Gastroesophageal sphincter (tissue), 4 donors: ENCODE measurements around the gene CUBN. TPM values are rescaled to one million over a fixed set of nuclear protein-coding genes. Genes with fewer than 3 reads are reported as not detected.

Experiments used
- ATAC-seq: fragments of 150-250 bp; one replicate; pipeline ENCODE4 v1.9.1; 2016; ENCODE audit warnings: mild to moderate bottlenecking, moderate library complexity
- H3K27ac ChIP-seq, 4 donors: fragments of 200-600 bp; sonication (generic) in 3 of 4; 1 replicate in 3 of 4; 2 replicates in 1 of 4; pipeline ENCODE4 v1.5.1; 2016 to 2019
- H3K27me3 ChIP-seq: fragments of 200-600 bp; sonication (generic); one replicate; pipeline ENCODE4 v1.5.1; 2019
- H3K36me3 ChIP-seq, 2 donors: fragments of 200-600 bp; sonication (generic); one replicate each; pipeline ENCODE4 v1.5.1; 2019; ENCODE audit warnings: control low read depth in 1 of 2
- H3K4me1 ChIP-seq, 3 donors: fragments of 200-600 bp; sonication (generic); 1 replicate in 2 of 3; 2 replicates in 1 of 3; pipeline ENCODE4 v1.5.1; 2016 to 2019; ENCODE audit warnings: control low read depth in 2 of 3
- H3K4me3 ChIP-seq, 2 donors: fragments of 200-600 bp; sonication (generic); one replicate each; pipeline ENCODE4 v1.5.1; 2019; ENCODE audit warnings: mild to moderate bottlenecking in 1 of 2, moderate library complexity in 1 of 2
- H3K9me3 ChIP-seq, 3 donors: fragments of 200-600 bp; sonication (generic); one replicate each; pipeline ENCODE4 v1.5.1; 2017 to 2019; ENCODE audit warnings: control low read depth in 2 of 3
- EP300 ChIP-seq: sonication (generic); formaldehyde crosslinking; IDR thresholded peaks from one replicate; pipeline ENCODE4 v1.6.1; 2017; ENCODE audit warnings: antibody characterized with exemption, mild to moderate bottlenecking
- POLR2A ChIP-seq, 2 donors: fragments of 450-650 bp; IDR thresholded peaks; one replicate each; pipeline ENCODE4 v1.6.1; 2017; ENCODE audit warnings: antibody characterized with exemption in 2 of 2, mild to moderate bottlenecking in 2 of 2, moderate library complexity in 1 of 2
- POLR2AphosphoS5 ChIP-seq: sonication (generic); formaldehyde crosslinking; IDR thresholded peaks from one replicate; pipeline ENCODE4 v1.6.1; 2017; ENCODE audit warnings: antibody characterized with exemption
- WGBS, 2 donors: methylation state at CpG; one replicate each; pipeline ENCODE4 v1.1.5; 2018; ENCODE audit warnings: low coverage in 1 of 2; 5-methylcytosine and 5-hydroxymethylcytosine counted together
- total RNA-seq, 4 donors: library from RNA; depleted of rRNA; stranded (reverse); fragments of >200 nt; gene quantifications; one replicate each; pipeline ENCODE4 v1.1.0, GENCODE V29; 2016
- TF ChIP-seq, protein P1 (sequence below), 4 experiments: fragments of 200-600 bp in 2 of 4; fragments of 450-650 bp in 2 of 4; sonication (generic) in 1 of 4; IDR thresholded peaks; one replicate each; pipeline ENCODE4 v1.5.1; 2017 to 2019; ENCODE audit warnings: antibody characterized with exemption in 4 of 4, mild to moderate bottlenecking in 2 of 4, moderate library complexity in 2 of 4

The CUBN gene
- total RNA-seq, 4 donors from 2014 or later = 0.37 to 2.8 (median 1.6) TPM

DNA sequence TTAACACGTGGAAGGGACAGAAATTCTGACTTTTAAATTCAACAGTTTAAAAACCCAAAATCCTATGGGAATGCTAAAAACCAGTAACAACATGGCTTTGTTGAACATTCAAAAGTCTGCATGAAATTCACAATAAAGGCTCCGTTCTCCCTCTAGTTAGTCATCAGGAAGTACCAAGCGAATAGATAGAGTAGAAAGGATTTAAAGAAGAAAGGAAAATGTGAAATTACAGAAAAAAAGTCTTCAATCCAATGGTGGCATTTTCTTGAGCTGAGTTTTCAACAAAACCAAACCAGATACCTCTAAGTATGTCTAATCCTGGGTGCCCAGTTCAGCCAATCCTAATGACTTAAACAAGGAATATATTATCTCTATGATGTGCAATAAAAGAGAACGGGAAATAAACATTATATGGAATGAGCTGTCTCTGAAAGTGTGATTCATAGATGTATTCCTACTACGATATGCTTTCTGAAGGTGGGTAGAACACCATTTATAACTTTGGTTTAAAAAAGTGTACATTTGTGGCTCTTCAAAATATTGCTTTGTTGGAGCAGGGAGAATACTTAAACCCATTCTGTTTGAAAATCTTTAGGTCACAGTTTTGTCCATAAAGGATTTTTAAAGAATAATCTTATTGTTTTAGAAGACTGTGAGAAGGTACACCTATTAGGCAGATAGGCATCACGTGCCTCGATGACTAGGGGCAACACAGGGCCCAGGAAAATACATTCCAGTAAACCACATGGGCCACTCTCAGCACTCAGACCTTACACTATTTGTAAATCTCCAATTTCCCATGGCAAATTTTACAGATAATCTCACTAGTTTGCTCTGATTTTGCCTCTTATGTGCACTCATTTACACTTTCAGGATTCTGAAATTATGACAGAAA is 87.7 kb downstream of the CUBN start:
- WGBS, 2 donors = 73 to 79% methylated on average over 7 of the region's 7 CpGs
- peak overlapping the region in 1 of 4 donors; percentile 18 for H3K27ac ChIP-seq
- no peak for ATAC-seq
- H3K4me1 ChIP-seq = no peaks in the 10 kb centered on the region
- H3K9me3 ChIP-seq = no peaks in the 10 kb centered on the region
- TF ChIP-seq EP300 (no peak), POLR2AphosphoS5 (no peak), POLR2A (IDR thresholded peaks at IDR 0.05) (no peak)
- TF ChIP-seq, protein P1, sequence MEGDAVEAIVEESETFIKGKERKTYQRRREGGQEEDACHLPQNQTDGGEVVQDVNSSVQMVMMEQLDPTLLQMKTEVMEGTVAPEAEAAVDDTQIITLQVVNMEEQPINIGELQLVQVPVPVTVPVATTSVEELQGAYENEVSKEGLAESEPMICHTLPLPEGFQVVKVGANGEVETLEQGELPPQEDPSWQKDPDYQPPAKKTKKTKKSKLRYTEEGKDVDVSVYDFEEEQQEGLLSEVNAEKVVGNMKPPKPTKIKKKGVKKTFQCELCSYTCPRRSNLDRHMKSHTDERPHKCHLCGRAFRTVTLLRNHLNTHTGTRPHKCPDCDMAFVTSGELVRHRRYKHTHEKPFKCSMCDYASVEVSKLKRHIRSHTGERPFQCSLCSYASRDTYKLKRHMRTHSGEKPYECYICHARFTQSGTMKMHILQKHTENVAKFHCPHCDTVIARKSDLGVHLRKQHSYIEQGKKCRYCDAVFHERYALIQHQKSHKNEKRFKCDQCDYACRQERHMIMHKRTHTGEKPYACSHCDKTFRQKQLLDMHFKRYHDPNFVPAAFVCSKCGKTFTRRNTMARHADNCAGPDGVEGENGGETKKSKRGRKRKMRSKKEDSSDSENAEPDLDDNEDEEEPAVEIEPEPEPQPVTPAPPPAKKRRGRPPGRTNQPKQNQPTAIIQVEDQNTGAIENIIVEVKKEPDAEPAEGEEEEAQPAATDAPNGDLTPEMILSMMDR (IDR thresholded peaks at IDR 0.05) = no peak
- no peaks in the 10 kb centered on the region for H3K36me3 ChIP-seq
- no peak overlapping the region for H3K4me3 ChIP-seq
- no peaks in the 10 kb centered on the region for H3K27me3 ChIP-seq

- no peaks in the 10 kb centered on the region for H3K36me3 ChIP-seq
- no peak overlapping the region for H3K4me3 ChIP-seq
- no peaks in the 10 kb centered on the region for H3K27me3 ChIP-seq
- peak; percentile 91 for ATAC-seq
- H3K4me1 ChIP-seq = no peaks in the 10 kb centered on the region
- H3K9me3 ChIP-seq = no peaks in the 10 kb centered on the region
- 68 to 77% methylated on average over 4 to 5 of the region's 5 CpGs for WGBS, 2 donors
- peak overlapping the region in 3 of 4 donors; percentile 52 to 66 (median 56) for H3K27ac ChIP-seq
- no peak for TF ChIP-seq POLR2A (IDR thresholded peaks at IDR 0.05)
- peak; percentile 73 for TF ChIP-seq POLR2AphosphoS5
Observed at GRCh38 chr10:17038627-17039026, 91.0 kb downstream of the CUBN start.

DNA sequence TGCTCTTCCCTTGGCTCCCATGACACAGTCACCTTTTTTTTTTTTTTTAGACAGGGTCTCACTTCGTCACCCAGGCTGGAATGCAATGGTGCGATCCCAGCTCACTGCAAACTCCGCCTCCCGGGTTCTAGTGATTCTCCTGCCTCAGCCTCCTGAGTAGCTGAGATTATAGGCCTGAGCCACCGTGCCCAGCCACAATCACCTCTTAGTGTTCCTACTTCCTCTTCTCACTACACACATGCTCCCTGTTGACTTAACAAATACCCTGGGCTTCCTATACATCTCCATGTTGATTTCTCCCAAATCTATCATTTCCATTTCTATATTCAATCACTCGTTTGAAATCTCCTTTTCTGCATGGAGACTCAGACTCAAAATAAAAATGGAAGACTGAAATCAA is 91.7 kb downstream of the CUBN start:
- TF ChIP-seq POLR2AphosphoS5 (no peak), EP300 (no peak), POLR2A (IDR thresholded peaks at IDR 0.05) (no peak)
- TF ChIP-seq, protein P1 (IDR thresholded peaks at IDR 0.05) = no peak

DNA sequence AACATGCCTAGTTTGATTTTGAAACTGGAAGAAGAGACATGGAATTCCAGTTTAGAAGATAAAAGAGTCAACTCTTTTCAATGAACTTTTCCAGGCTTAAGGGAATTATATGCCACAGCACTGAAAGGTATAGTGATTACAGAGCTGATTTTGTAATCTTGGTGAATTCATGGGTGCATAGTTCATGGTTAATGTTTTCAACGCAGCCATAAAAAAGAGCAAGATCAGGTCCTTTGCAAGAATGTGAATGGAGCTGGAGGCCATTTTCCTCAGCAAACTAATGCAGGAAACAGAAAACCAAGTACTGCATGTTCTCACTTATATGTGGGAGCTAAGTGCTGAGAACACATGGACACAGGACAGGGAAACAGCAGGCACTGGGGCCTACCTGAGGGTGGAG is 94.2 kb downstream of the CUBN start:
- no peak overlapping the region for H3K4me3 ChIP-seq
- no peaks in the 10 kb centered on the region for H3K36me3 ChIP-seq
- H3K27me3 ChIP-seq = no peaks in the 10 kb centered on the region
- 77 to 100% methylated on average over 1 of the region's 1 CpG for WGBS, 2 donors
- ATAC-seq = no peak
- H3K9me3 ChIP-seq = no peaks in the 10 kb centered on the region
- no peak for TF ChIP-seq EP300
- peaks cover 0 to under 1% (median 0%) of the 10 kb centered on the region in 3 donors for H3K4me1 ChIP-seq
- no peak overlapping the region for H3K27ac ChIP-seq

More for the DNA sequence above, 91.7 kb downstream of the CUBN start:
- 80 to 82% methylated on average over 1 to 5 of the region's 6 CpGs for WGBS, 2 donors
- peak overlapping the region in 3 of 4 donors; percentile 52 to 59 (median 56) for H3K27ac ChIP-seq
- H3K4me3 ChIP-seq = no peak overlapping the region
- H3K9me3 ChIP-seq = no peaks in the 10 kb centered on the region
- no peaks in the 10 kb centered on the region for H3K4me1 ChIP-seq
- no peaks in the 10 kb centered on the region for H3K36me3 ChIP-seq
- H3K27me3 ChIP-seq = no peaks in the 10 kb centered on the region
- no peak for ATAC-seq

GRCh38 chr10:17033529-17034260 is 95.9 kb downstream of the CUBN start:
- no peak overlapping the region for H3K27ac ChIP-seq
- TF ChIP-seq, protein P1 (IDR thresholded peaks at IDR 0.05) = no peak
- TF ChIP-seq POLR2A (IDR thresholded peaks at IDR 0.05) (no peak), POLR2AphosphoS5 (no peak), EP300 (no peak)
- ATAC-seq = no peak
- H3K4me3 ChIP-seq = no peak overlapping the region
- H3K36me3 ChIP-seq = no peaks in the 10 kb centered on the region
- no peaks in the 10 kb centered on the region for H3K9me3 ChIP-seq
- H3K4me1 ChIP-seq = peaks cover 0 to 15% (median 0%) of the 10 kb centered on the region in 3 donors
- H3K27me3 ChIP-seq = no peaks in the 10 kb centered on the region
- 78 to 92% methylated on average over 6 to 7 of the region's 7 CpGs for WGBS, 2 donors
